Mucosa of descending colon (tissue), 3 donors: ENCODE results near the gene SLC16A12. TPM values are rescaled to one million over a fixed set of nuclear protein-coding genes. Genes with fewer than 3 reads are reported as not detected.
A peak's percentile ranks its signal among the peaks of the same experiment; 100 is the strongest.

Experiments
- ATAC-seq: fragments of 200-7000 bp; cut with Tn5 transposase; one replicate; pipeline ENCODE4 v1.9.1; 2020; ENCODE audit warnings: mild to moderate bottlenecking, moderate library complexity
- DNase-seq, 3 donors: peaks; one replicate each; pipeline ENCODE4 v3.0.0-alpha.2; 2020
- H3K36me3 ChIP-seq: fragments of 200-600 bp; one replicate; pipeline ENCODE4 v1.8.0; 2021; ENCODE audit warnings: low read depth, mild to moderate bottlenecking
- H3K4me1 ChIP-seq: fragments of 200-600 bp; one replicate; pipeline ENCODE4 v1.8.0; 2021; ENCODE audit warnings: low read depth, mild to moderate bottlenecking
- H3K4me3 ChIP-seq: fragments of 200-600 bp; one replicate; pipeline ENCODE4 v1.8.0; 2021; ENCODE audit warnings: mild to moderate bottlenecking
- H3K9me3 ChIP-seq: fragments of 200-600 bp; one replicate; pipeline ENCODE4 v1.8.0; 2021; ENCODE audit warnings: mild to moderate bottlenecking
- intact Hi-C, 2 donors: fragments of 100-400 bp; cut with DNase I in 1 of 2; cut with micrococcal nuclease in 1 of 2; formaldehyde crosslinking; loops; one replicate each; pipeline versions ENCODE4 v1.11.0 to v1.11.1; 2022; cut with DNase I, micrococcal nuclease
- total RNA-seq, 3 donors: library from RNA; stranded (reverse); fragmentation: NEBNext Ultra II Directional in 2 of 3; extraction: Animal tissue kit (Norgen Biotek cat#: 25700) in 2 of 3; gene quantifications; one replicate each; pipeline versions ENCODE4 v1.2.1 to v1.2.4, GENCODE V29; 2021 to 2023
- TF ChIP-seq, protein P1 (sequence below): fragments of 200-600 bp; IDR thresholded peaks from one replicate; pipeline ENCODE4 v1.8.0; 2022; ENCODE audit warnings: antibody characterized with exemption, mild to moderate bottlenecking
- donor health status: DM: no; HTN: no; CAD: no; lungs with moderate emphysema.
- donor health status: DM: no; HTN: no; CAD: no.
- donor health status: DM: no; HTN: yes; CAD: no.

SLC16A12 gene
- total RNA-seq, 3 donors from 2014 or later = 0.12 to 0.47 (median 0.23) TPM

GRCh38 chr10:89524279-89524678 lies 11.1 kb downstream of the SLC16A12 start:
- peaks cover 3% of the 10 kb centered on the region for H3K4me1 ChIP-seq
- DNase-seq (no peak), ATAC-seq (no peak)

GRCh38 chr10:89523274-89523673 lies 12.1 kb downstream of the SLC16A12 start:
- Histone ChIP-seq H3K4me3 (no peak overlapping the region), H3K4me1 (peaks cover 3% of the 10 kb centered on the region), H3K36me3 (no peaks in the 10 kb centered on the region), H3K9me3 (no peaks in the 10 kb centered on the region)
- intact Hi-C loops = no loop called here
- TF ChIP-seq, protein P1, sequence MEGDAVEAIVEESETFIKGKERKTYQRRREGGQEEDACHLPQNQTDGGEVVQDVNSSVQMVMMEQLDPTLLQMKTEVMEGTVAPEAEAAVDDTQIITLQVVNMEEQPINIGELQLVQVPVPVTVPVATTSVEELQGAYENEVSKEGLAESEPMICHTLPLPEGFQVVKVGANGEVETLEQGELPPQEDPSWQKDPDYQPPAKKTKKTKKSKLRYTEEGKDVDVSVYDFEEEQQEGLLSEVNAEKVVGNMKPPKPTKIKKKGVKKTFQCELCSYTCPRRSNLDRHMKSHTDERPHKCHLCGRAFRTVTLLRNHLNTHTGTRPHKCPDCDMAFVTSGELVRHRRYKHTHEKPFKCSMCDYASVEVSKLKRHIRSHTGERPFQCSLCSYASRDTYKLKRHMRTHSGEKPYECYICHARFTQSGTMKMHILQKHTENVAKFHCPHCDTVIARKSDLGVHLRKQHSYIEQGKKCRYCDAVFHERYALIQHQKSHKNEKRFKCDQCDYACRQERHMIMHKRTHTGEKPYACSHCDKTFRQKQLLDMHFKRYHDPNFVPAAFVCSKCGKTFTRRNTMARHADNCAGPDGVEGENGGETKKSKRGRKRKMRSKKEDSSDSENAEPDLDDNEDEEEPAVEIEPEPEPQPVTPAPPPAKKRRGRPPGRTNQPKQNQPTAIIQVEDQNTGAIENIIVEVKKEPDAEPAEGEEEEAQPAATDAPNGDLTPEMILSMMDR = no peak
- no peak for DNase-seq
- no peak for ATAC-seq

More at GRCh38 chr10:89524279-89524678, 11.1 kb downstream of the SLC16A12 start:
- H3K4me3 ChIP-seq = no peak overlapping the region
- H3K9me3 ChIP-seq = no peaks in the 10 kb centered on the region
- no peaks in the 10 kb centered on the region for H3K36me3 ChIP-seq
- intact Hi-C loops = no loop called here
- TF ChIP-seq, protein P1 = no peak

- H3K4me3 ChIP-seq = no peak overlapping the region
- ATAC-seq (no peak), DNase-seq (no peak)
- no peaks in the 10 kb centered on the region for H3K9me3 ChIP-seq
- intact Hi-C loops = no loop called here
- H3K36me3 ChIP-seq = no peaks in the 10 kb centered on the region
- TF ChIP-seq, protein P1 = no peak
- peaks cover 3% of the 10 kb centered on the region for H3K4me1 ChIP-seq
These were observed 12.9 kb downstream of the SLC16A12 start for GRCh38 chr10:89522463-89522862.

DNA sequence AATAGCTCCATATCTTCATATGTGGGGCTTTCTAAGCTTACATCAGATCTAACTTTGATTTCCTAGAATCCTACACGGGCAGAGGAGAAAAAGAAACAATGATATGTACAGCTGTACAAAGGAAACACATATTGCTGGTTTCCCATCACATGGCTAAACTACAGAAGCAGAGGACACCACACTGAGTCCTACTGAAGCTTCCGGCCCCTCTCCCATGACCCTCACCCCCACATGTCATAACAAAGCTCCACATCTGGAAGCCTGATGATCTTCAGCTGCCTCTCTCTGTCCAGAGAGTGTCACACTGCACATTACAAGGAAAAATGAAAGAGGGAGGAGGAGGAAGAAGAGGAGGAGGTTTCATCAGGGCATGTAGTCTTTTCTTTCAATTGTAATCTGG lies 14.0 kb downstream of the SLC16A12 start:
- Histone ChIP-seq H3K9me3 (no peaks in the 10 kb centered on the region), H3K36me3 (no peaks in the 10 kb centered on the region), H3K4me3 (no peak overlapping the region), H3K4me1 (peaks cover 3% of the 10 kb centered on the region)
- no peak for DNase-seq
- peak; percentile 15 for ATAC-seq
- TF ChIP-seq, protein P1 = no peak
- intact Hi-C loops = no loop called here

DNA sequence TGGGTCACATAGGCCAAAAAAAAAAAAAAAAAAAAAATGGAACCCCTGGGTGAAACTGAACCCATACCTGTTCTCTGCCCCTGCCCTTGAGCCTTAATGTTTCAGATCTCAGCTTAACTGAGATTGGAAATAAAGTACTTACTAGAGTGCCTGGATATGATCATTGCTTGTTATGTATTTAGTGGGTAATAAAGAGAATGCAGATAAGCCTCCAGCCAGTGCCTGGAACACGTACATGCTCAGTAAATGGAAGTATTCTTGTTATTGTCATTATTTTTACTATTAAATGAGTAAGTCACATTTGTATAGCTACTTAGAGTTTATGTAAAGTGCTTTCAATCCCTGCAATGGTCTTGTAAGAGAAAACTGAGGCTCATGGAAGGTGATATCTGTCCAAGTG lies 14.7 kb downstream of the SLC16A12 start:
- Histone ChIP-seq H3K4me3 (no peak overlapping the region), H3K36me3 (no peaks in the 10 kb centered on the region), H3K9me3 (no peaks in the 10 kb centered on the region), H3K4me1 (no peaks in the 10 kb centered on the region)
- intact Hi-C loops = no loop called here
- TF ChIP-seq, protein P1 = no peak
- no peak for ATAC-seq
- DNase-seq = no peak
